Glutamatergic neuron (in vitro differentiated cells): ENCODE results near the gene CAPS. TPM values are rescaled to one million over a fixed set of nuclear protein-coding genes. Genes with fewer than 3 reads are reported as not detected.

ENCODE experiments used
- DNase-seq: peaks from one replicate; pipeline ENCODE4 v3.0.0; 2022
- H3K27ac Mint-ChIP-seq: one replicate; pipeline ENCODE4 v1.8.0; 2020; ENCODE audit warnings: mild to moderate bottlenecking, mixed read lengths, inconsistent platforms; ENCODE audit not compliant: unreplicated experiment
- H3K27me3 Mint-ChIP-seq: one replicate; pipeline ENCODE4 v1.8.0; 2020; ENCODE audit warnings: mild to moderate bottlenecking, moderate library complexity, mixed read lengths, inconsistent platforms; ENCODE audit not compliant: unreplicated experiment
- H3K36me3 Mint-ChIP-seq: one replicate; pipeline ENCODE4 v1.8.0; 2020; ENCODE audit warnings: mild to moderate bottlenecking, mixed read lengths, inconsistent platforms; ENCODE audit not compliant: unreplicated experiment
- H3K4me1 Mint-ChIP-seq: one replicate; pipeline ENCODE4 v1.8.0; 2020; ENCODE audit warnings: mild to moderate bottlenecking, low read depth, mixed read lengths, inconsistent platforms; ENCODE audit not compliant: unreplicated experiment
- H3K4me3 Mint-ChIP-seq: one replicate; pipeline ENCODE4 v1.8.0; 2020; ENCODE audit warnings: mild to moderate bottlenecking, mixed read lengths, inconsistent platforms; ENCODE audit not compliant: unreplicated experiment
- H3K9me3 Mint-ChIP-seq: one replicate; pipeline ENCODE4 v1.8.0; 2020; ENCODE audit warnings: mild to moderate bottlenecking, moderate library complexity, mixed read lengths, inconsistent platforms; ENCODE audit not compliant: unreplicated experiment
- CTCF ChIP-seq: fragments of 200-600 bp; sonication (generic); IDR thresholded peaks from one replicate; pipeline ENCODE4 v1.5.0; 2021; ENCODE audit not compliant: partially characterized antibody, unreplicated experiment
- total RNA-seq: library from RNA; stranded (reverse); fragmentation: NEBNext Ultra II Directional; extraction: Animal tissue kit (Norgen Biotek cat#: 25700); gene quantifications from one replicate; pipeline ENCODE4 v1.2.1, GENCODE V29; 2021; ENCODE audit not compliant: unreplicated experiment

CAPS gene
- total RNA-seq, 1 donor from 2014 or later = 9.9 TPM

GRCh38 chr19:5914946-5915781, 1.1 kb downstream of the CAPS start:
- Mint-ChIP-seq H3K4me1 (peaks cover 13% of the 10 kb centered on the region), H3K4me3 (no peak overlapping the region), H3K27ac (no peak overlapping the region), H3K36me3 (no peaks in the 10 kb centered on the region), H3K9me3 (peaks cover 2% of the 10 kb centered on the region), H3K27me3 (peaks cover 6% of the 10 kb centered on the region)
- DNase-seq = no peak
- no peak for TF ChIP-seq CTCF

- peaks cover 6% of the 10 kb centered on the region for H3K27me3 Mint-ChIP-seq
- peaks cover 2% of the 10 kb centered on the region for H3K9me3 Mint-ChIP-seq
- no peaks in the 10 kb centered on the region for H3K36me3 Mint-ChIP-seq
- H3K4me1 Mint-ChIP-seq = peaks cover 13% of the 10 kb centered on the region
- TF ChIP-seq CTCF = no peak
- no peak overlapping the region for H3K27ac Mint-ChIP-seq
- H3K4me3 Mint-ChIP-seq = no peak overlapping the region
- DNase-seq = no peak
Measured at GRCh38 chr19:5915782-5916165, 1.7 kb downstream of the CAPS start.

GRCh38 chr19:5916181-5916708, 2.2 kb downstream of the CAPS start:
- H3K36me3 Mint-ChIP-seq = no peaks in the 10 kb centered on the region
- peak overlapping the region; percentile 62 for H3K27ac Mint-ChIP-seq
- no peak for DNase-seq
- peak overlapping the region; percentile 63 for H3K4me3 Mint-ChIP-seq
- H3K27me3 Mint-ChIP-seq = peaks cover 6% of the 10 kb centered on the region
- H3K4me1 Mint-ChIP-seq = peaks cover 13% of the 10 kb centered on the region
- no peak for TF ChIP-seq CTCF
- H3K9me3 Mint-ChIP-seq = peaks cover 2% of the 10 kb centered on the region

GRCh38 chr19:5917431-5918107, 3.5 kb downstream of the CAPS start:
- peaks cover 21% of the 10 kb centered on the region for H3K4me1 Mint-ChIP-seq
- no peak for DNase-seq
- H3K27me3 Mint-ChIP-seq = peaks cover 8% of the 10 kb centered on the region
- H3K9me3 Mint-ChIP-seq = peaks cover 2% of the 10 kb centered on the region
- H3K36me3 Mint-ChIP-seq = no peaks in the 10 kb centered on the region
- no peak for TF ChIP-seq CTCF
- H3K27ac Mint-ChIP-seq = no peak overlapping the region
- H3K4me3 Mint-ChIP-seq = no peak overlapping the region
